SK-N-SH (cell line): ENCODE results near the gene TET1. TPM values are rescaled to one million over a fixed set of nuclear protein-coding genes. Genes with fewer than 3 reads are reported as not detected.

ENCODE experiments used
- CTCF ChIA-PET: fragments of 300-600, 350-600 bp; formaldehyde crosslinking; extraction: SDS; loops from one replicate; lab custom pipeline; 2021; lab: Yijun Ruan, JAX
- POLR2A ChIA-PET: fragments of 350-600 bp; sonication (Branson Sonifier 250); formaldehyde crosslinking; extraction: SDS; loops from one replicate; lab custom pipeline; 2020; ENCODE audit warnings: antibody characterized with exemption, inconsistent platforms; lab: Yijun Ruan, JAX
- DNase-seq: peaks from one replicate; pipeline ENCODE4 v3.0.0; 2012
- H2AFZ ChIP-seq: fragments of 200-600 bp; sonication (generic); 2 replicates; pipeline ENCODE4 v1.8.1; 2016; ENCODE audit warnings: antibody characterized with exemption, mild to moderate bottlenecking, low read depth
- H3F3A ChIP-seq: fragments of 200-600 bp; sonication (generic); replicated peaks from 2 replicates; pipeline ENCODE3; 2016; ENCODE audit warnings: antibody characterized with exemption, mild to moderate bottlenecking; ENCODE audit not compliant: insufficient read depth
- H3K27ac ChIP-seq, 2 experiments: fragments of 200-500 bp in 1 of 2; fragments of 200-600 bp in 1 of 2; sonication (Bioruptor generic) in 1 of 2; sonication (generic), shearing (Covaris generic) in 1 of 2; 2 replicates each; pipeline versions ENCODE4 v1.5.1 to v1.6.1; 2014 to 2016; ENCODE audit warnings: low read depth in 2 of 2, inconsistent platforms in 1 of 2, low read length in 1 of 2, mild to moderate bottlenecking in 1 of 2, mixed read lengths in 1 of 2
- H3K27me3 ChIP-seq: fragments of 200-600 bp; sonication (generic), shearing (Covaris generic); 2 replicates; pipeline ENCODE4 v1.6.1; 2016; ENCODE audit warnings: mixed run types; ENCODE audit not compliant: insufficient read depth
- H3K36me3 ChIP-seq, 2 experiments: fragments of 200-500 bp in 1 of 2; fragments of 200-600 bp in 1 of 2; sonication (Bioruptor generic) in 1 of 2; sonication (generic) in 1 of 2; replicated peaks in 1 of 2; 2 replicates each; pipeline versions ENCODE3 to v1.5.1; 2014 to 2016; ENCODE audit warnings: low read length in 1 of 2, mild to moderate bottlenecking in 1 of 2; ENCODE audit not compliant: insufficient read depth in 2 of 2, control insufficient read depth in 1 of 2
- H3K4me1 ChIP-seq, 2 experiments: fragments of 200-500 bp in 1 of 2; fragments of 200-600 bp in 1 of 2; sonication (Bioruptor generic) in 1 of 2; sonication (generic), shearing (Covaris generic) in 1 of 2; 2 replicates each; pipeline versions ENCODE4 v1.5.1 to v1.6.1; 2014 to 2016; ENCODE audit warnings: low read depth in 1 of 2, low read length in 1 of 2, mixed run types in 1 of 2; ENCODE audit not compliant: insufficient read depth in 2 of 2, control insufficient read depth in 1 of 2
- H3K4me2 ChIP-seq: fragments of 200-600 bp; sonication (generic), shearing (Covaris generic); 2 replicates; pipeline ENCODE4 v1.6.1; 2017; ENCODE audit warnings: mixed run types
- H3K4me3 ChIP-seq, 2 experiments: fragments of 200-500 bp in 1 of 2; fragments of 200-600 bp in 1 of 2; sonication (Bioruptor generic) in 1 of 2; sonication (generic), shearing (Covaris generic) in 1 of 2; 2 replicates each; pipeline versions ENCODE4 v1.5.1 to v1.8.1; 2014 to 2016; ENCODE audit warnings: low read depth in 2 of 2, inconsistent platforms in 1 of 2, low read length in 1 of 2, mild to moderate bottlenecking in 1 of 2, mixed read lengths in 1 of 2, moderate library complexity in 1 of 2
- H3K79me2 ChIP-seq: fragments of 200-600 bp; sonication (generic); 2 replicates; pipeline ENCODE4 v1.8.1; 2017; ENCODE audit warnings: mild to moderate bottlenecking; ENCODE audit not compliant: insufficient read depth
- H3K9ac ChIP-seq: fragments of 200-600 bp; sonication (generic); 2 replicates; pipeline ENCODE4 v1.6.1; 2017; ENCODE audit warnings: mixed run types
- H3K9me2 ChIP-seq: fragments of 200-600 bp; sonication (generic); 2 replicates; pipeline ENCODE4 v1.6.1; 2017; ENCODE audit warnings: mixed run types
- H3K9me3 ChIP-seq: fragments of 200-600 bp; sonication (generic); 2 replicates; pipeline ENCODE4 v1.6.1; 2017; ENCODE audit warnings: mixed run types, mild to moderate bottlenecking, moderate library complexity
- H4K20me1 ChIP-seq: fragments of 200-600 bp; sonication (generic); 2 replicates; pipeline ENCODE4 v1.6.1; 2017; ENCODE audit warnings: mild to moderate bottlenecking, mixed run types; ENCODE audit not compliant: insufficient read depth
- ELF1 ChIP-seq: IDR thresholded peaks from 2 replicates; pipeline ENCODE4 v1.4.0; 2012
- EZH2phosphoT487 ChIP-seq: fragments of 200-600 bp; sonication (generic); IDR thresholded peaks from 2 replicates; pipeline ENCODE4 v1.6.1; 2017; ENCODE audit warnings: low read depth, mixed run types, mild to moderate bottlenecking, antibody characterized with exemption, moderate library complexity, borderline replicate concordance
- FOSL2 ChIP-seq: IDR thresholded peaks from 2 replicates; pipeline ENCODE4 v1.4.0; 2012; ENCODE audit warnings: low read depth, mild to moderate bottlenecking, moderate library complexity, borderline replicate concordance
- GABPA ChIP-seq: IDR thresholded peaks from 2 replicates; pipeline ENCODE4 v1.4.0; 2012; ENCODE audit warnings: low read depth, mild to moderate bottlenecking
- NFIC ChIP-seq: IDR thresholded peaks from 2 replicates; pipeline ENCODE4 v1.4.0; 2012; ENCODE audit warnings: borderline replicate concordance
- NRF1 ChIP-seq: IDR thresholded peaks from 2 replicates; pipeline ENCODE4 v1.6.1; 2012; ENCODE audit warnings: low read depth, mild to moderate bottlenecking, low read length
- PBX3 ChIP-seq: IDR thresholded peaks from 2 replicates; pipeline ENCODE4; 2012
- POLR2AphosphoS5 ChIP-seq: IDR thresholded peaks from 2 replicates; pipeline ENCODE4 v1.6.1; 2012; ENCODE audit warnings: low read depth, low read length
- RCOR1 ChIP-seq: fragments of 150-350 bp; IDR thresholded peaks from 2 replicates; pipeline ENCODE4 v1.6.1; 2017; ENCODE audit warnings: antibody characterized with exemption, low read length
- RFX5 ChIP-seq: IDR thresholded peaks from 2 replicates; pipeline ENCODE4 v1.6.1; 2012; ENCODE audit warnings: mild to moderate bottlenecking, improper control_type of control experiment, low read length
- SIN3A ChIP-seq: IDR thresholded peaks from 2 replicates; pipeline ENCODE4 v1.6.1; 2012; ENCODE audit warnings: low read depth, mild to moderate bottlenecking, low read length, moderate library complexity, borderline replicate concordance
- SMC3 ChIP-seq: IDR thresholded peaks from 2 replicates; pipeline ENCODE4 v1.6.1; 2012; ENCODE audit warnings: low read depth, low read length, improper control_type of control experiment
- TAF1 ChIP-seq: IDR thresholded peaks from 2 replicates; pipeline ENCODE4 v1.6.1; 2012; ENCODE audit warnings: low read depth, mild to moderate bottlenecking, low read length, moderate library complexity, borderline replicate concordance
- TEAD4 ChIP-seq: IDR thresholded peaks from 2 replicates; pipeline ENCODE4 v1.4.0; 2012; ENCODE audit warnings: mild to moderate bottlenecking, borderline replicate concordance; ENCODE audit not compliant: insufficient read depth
- YY1 ChIP-seq: IDR thresholded peaks from 2 replicates; pipeline ENCODE4 v1.4.0; 2012; ENCODE audit warnings: low read depth, mild to moderate bottlenecking
- WGBS: methylation state at CpG from one replicate; pipeline ENCODE4 v1.1.6; 2017; ENCODE audit warnings: low lambda C conversion rate; 5-methylcytosine and 5-hydroxymethylcytosine counted together
- polyA plus RNA-seq, 3 experiments: library from polyadenylated mRNA; depleted of rRNA; stranded (reverse); fragments of >200 nt; gene quantifications; 2 replicates each; pipeline ENCODE4 v1.2.3, GENCODE V29; 2012
- TF ChIP-seq, protein P1 (sequence below): fragments of 200-600 bp; sonication (generic); IDR thresholded peaks from 2 replicates; pipeline ENCODE4 v1.6.1; 2017; ENCODE audit warnings: antibody characterized with exemption, mild to moderate bottlenecking, moderate library complexity
- TF ChIP-seq, protein P2 (sequence below): IDR thresholded peaks from 2 replicates; pipeline ENCODE4 v1.4.0; 2012; ENCODE audit warnings: low read depth, borderline replicate concordance
- TF ChIP-seq, protein P3 (sequence below): IDR thresholded peaks from 2 replicates; pipeline ENCODE4 v1.6.1; 2012; ENCODE audit warnings: mild to moderate bottlenecking, low read depth, low read length, moderate library complexity

TET1 gene
- polyA plus RNA-seq, 1 of the 3 experiments (the other 2 are of a cell fraction) = 0.38 TPM

- ChIA-PET CTCF (interaction anchor here (1.3 to 2.9 kb wide), 2 partner anchors 8 to 57 kb away, joined by 3 to 10 read pairs; no protein-coding TSS in a partner anchor), POLR2A (interaction anchor here (0.6 to 1.8 kb wide), 3 partner anchors 40 to 48 kb away, joined by 4 to 30 read pairs (median 6); no protein-coding TSS in a partner anchor)
- TF ChIP-seq YY1 (no peak), TEAD4 (no peak), SIN3A (no peak), RCOR1 (no peak), POLR2AphosphoS5 (no peak), NFIC (no peak), ELF1 (no peak), RFX5 (no peak), TAF1 (no peak), FOSL2 (no peak), PBX3 (no peak), EZH2phosphoT487 (no peak), GABPA (no peak), NRF1 (no peak), SMC3 (no peak)
- TF ChIP-seq, protein P1, sequence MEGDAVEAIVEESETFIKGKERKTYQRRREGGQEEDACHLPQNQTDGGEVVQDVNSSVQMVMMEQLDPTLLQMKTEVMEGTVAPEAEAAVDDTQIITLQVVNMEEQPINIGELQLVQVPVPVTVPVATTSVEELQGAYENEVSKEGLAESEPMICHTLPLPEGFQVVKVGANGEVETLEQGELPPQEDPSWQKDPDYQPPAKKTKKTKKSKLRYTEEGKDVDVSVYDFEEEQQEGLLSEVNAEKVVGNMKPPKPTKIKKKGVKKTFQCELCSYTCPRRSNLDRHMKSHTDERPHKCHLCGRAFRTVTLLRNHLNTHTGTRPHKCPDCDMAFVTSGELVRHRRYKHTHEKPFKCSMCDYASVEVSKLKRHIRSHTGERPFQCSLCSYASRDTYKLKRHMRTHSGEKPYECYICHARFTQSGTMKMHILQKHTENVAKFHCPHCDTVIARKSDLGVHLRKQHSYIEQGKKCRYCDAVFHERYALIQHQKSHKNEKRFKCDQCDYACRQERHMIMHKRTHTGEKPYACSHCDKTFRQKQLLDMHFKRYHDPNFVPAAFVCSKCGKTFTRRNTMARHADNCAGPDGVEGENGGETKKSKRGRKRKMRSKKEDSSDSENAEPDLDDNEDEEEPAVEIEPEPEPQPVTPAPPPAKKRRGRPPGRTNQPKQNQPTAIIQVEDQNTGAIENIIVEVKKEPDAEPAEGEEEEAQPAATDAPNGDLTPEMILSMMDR = no peak
- TF ChIP-seq, protein P2, sequence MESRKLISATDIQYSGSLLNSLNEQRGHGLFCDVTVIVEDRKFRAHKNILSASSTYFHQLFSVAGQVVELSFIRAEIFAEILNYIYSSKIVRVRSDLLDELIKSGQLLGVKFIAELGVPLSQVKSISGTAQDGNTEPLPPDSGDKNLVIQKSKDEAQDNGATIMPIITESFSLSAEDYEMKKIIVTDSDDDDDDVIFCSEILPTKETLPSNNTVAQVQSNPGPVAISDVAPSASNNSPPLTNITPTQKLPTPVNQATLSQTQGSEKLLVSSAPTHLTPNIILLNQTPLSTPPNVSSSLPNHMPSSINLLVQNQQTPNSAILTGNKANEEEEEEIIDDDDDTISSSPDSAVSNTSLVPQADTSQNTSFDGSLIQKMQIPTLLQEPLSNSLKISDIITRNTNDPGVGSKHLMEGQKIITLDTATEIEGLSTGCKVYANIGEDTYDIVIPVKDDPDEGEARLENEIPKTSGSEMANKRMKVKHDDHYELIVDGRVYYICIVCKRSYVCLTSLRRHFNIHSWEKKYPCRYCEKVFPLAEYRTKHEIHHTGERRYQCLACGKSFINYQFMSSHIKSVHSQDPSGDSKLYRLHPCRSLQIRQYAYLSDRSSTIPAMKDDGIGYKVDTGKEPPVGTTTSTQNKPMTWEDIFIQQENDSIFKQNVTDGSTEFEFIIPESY = no peak
- TF ChIP-seq, protein P3, sequence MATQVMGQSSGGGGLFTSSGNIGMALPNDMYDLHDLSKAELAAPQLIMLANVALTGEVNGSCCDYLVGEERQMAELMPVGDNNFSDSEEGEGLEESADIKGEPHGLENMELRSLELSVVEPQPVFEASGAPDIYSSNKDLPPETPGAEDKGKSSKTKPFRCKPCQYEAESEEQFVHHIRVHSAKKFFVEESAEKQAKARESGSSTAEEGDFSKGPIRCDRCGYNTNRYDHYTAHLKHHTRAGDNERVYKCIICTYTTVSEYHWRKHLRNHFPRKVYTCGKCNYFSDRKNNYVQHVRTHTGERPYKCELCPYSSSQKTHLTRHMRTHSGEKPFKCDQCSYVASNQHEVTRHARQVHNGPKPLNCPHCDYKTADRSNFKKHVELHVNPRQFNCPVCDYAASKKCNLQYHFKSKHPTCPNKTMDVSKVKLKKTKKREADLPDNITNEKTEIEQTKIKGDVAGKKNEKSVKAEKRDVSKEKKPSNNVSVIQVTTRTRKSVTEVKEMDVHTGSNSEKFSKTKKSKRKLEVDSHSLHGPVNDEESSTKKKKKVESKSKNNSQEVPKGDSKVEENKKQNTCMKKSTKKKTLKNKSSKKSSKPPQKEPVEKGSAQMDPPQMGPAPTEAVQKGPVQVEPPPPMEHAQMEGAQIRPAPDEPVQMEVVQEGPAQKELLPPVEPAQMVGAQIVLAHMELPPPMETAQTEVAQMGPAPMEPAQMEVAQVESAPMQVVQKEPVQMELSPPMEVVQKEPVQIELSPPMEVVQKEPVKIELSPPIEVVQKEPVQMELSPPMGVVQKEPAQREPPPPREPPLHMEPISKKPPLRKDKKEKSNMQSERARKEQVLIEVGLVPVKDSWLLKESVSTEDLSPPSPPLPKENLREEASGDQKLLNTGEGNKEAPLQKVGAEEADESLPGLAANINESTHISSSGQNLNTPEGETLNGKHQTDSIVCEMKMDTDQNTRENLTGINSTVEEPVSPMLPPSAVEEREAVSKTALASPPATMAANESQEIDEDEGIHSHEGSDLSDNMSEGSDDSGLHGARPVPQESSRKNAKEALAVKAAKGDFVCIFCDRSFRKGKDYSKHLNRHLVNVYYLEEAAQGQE = no peak
- no peak overlapping the region for H3K4me3 ChIP-seq
- peak overlapping the region; percentile 82; the same call in 1 of the 2 replicates for H2AFZ ChIP-seq
- no peaks in the 10 kb centered on the region for H4K20me1 ChIP-seq
- no peaks in the 10 kb centered on the region for H3K9me2 ChIP-seq
- H3K4me1 ChIP-seq = peaks cover 10 to 14% of the 10 kb centered on the region in 2 experiments; a peak in 3 of 4 replicates
- H3K36me3 ChIP-seq = no peaks in the 10 kb centered on the region
- no peak overlapping the region for H3K9ac ChIP-seq
- WGBS = 64% methylated on average over 4 of the region's 4 CpGs
- H3K27ac ChIP-seq = no peak overlapping the region
- DNase-seq = peak; percentile 12
- no peaks in the 10 kb centered on the region for H3K9me3 ChIP-seq
- no peak overlapping the region for H3K4me2 ChIP-seq
- peaks cover 32% of the 10 kb centered on the region for H3K79me2 ChIP-seq
- H3K27me3 ChIP-seq = no peaks in the 10 kb centered on the region
- no peaks in the 10 kb centered on the region for H3F3A ChIP-seq
These were observed 886 bp upstream of the TET1 start for GRCh38 chr10:68559251-68559650.
